ENCODE data around the gene RSPH3.
"Not testable (repeated sequence)": the region's sequence is repeated elsewhere in the genome, so short reads cannot be mapped to it uniquely, and the experiment has no call there.

RSPH3 gene

DNA sequence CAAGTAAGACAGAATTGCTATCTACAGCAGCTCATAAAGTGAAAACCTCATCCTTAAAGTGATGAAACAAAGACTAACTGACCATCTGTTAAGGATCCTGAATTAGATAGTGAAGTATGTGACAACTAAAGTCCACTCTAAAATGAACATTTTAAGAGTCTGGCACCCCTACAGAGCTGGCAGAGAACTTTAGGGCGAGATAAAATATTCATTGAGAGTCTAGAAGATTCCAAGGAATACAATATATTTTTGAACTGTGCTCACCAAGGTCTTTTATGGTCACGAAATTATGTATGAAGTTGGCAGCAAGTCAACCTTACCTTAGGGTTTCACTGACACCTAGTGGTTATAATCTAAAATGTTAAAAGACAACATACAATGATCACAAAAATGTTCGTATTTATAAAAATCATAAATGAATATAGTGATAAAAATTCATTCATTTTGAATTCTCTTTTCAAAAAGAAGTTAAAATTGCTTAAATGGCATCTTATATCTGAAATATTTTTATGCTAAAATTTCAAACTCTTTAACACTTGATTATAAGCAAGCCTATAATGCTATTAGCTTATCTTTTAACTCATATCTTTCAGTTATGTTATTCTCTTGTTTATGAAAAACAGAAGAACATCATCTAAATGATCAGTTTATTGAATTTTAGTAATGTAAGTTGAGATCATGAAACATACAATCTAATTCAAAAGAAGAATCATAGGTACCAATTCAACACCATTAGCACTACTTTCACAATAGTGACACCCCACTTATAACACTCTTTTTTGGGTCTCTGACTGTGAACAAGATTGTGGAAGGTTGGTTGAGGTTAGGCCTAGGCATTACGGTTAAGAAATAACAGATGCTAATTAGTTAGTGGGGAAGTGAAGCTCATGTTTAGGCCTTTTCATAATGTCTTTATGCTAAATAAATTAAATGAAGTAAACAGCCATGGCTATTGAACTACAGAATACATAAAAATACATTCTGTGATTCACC lies 27.5 kb downstream of the RSPH3 start:
- DNase-seq (ENCODE audit: low spot score) = no peak

DNA sequence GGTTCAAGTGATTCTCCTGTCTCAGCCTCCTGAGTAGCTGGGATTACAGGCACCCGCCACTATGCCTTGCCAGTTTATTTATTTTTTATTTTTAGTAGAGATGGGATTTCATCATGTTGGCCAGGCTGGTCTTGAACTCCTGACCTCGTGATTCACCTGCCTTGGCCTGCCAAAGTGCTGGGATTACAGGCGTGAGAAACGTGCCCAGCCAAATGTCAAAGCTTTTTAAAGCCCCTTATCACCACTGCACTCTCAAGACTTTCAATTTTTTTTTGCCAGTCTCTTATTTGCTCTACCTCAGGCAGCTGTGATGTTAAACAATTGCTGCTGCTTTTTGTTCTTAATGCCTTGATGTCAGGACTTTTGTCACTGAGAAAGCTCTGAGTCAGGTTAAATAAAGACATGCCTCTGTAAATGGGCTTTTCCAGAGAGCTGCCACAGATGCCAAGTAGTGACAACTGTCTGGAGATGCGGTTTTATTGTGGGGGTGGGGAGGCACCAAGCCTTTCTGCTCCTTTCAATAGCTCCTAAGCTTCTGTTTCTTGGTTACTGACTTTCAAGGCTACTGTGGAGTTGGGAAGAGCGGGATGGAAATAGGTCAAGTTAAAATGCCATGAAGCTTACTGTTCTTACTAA lies 29.2 kb downstream of the RSPH3 start:
- no peak for DNase-seq (ENCODE audit: low spot score)

DNA sequence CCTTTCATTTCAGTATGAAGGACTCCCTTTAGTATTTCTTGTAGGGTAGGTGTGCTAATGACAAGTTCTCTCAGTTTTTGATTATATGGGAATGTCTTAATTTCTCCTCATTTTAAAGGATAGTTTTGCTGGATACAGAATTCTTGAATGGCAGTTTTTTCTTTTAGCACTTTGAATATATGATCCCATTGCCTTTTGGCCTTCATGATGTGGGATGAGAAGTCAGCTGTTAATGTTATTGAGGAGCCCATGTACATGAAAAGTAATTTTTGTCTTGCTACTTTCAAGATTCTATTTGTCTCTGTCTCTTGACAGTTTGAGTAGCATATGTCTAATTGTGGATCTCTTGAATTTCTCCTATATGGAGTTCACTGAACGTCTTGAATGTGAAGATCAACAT lies 30.9 kb downstream of the RSPH3 start:
- DNase-seq (ENCODE audit: low spot score) = no peak

DNA sequence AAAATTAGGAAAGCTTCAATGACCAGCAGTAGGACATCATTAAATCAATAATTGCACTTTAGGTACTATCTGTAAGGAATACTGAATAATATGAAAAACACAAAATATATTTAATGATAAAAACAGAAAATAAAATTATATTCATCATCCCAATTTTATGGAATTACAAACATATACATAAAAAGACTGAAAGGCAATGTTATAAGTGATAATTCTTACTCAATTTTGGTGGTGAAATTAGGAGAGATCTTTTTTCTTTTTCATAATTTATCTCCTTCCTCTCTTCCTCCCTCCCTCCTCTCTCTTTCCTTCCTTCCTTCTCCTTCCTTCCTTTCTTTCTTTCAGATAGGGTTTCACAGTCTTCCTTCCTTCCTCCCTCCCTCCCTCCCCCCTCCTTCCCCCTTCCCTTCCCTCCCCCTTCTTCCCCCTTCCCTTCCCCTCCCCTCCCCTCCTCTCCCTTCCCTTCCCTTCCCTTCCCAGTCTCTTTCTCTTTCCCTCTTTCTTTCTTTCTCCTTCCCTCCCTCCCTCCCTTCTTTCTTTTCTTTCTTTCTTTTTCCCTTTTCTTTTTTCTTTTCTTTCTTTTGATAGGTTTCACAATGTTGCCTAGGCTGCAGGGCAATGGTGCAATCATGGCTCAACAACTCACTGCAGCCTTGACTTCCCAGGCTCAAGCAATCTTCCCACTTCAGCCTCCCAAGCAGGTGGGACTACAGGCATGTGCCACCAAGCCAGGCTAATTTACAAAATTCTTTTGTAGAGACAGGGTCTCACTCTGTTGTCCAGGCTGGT lies 36.8 kb downstream of the RSPH3 start:
- DNase-seq (ENCODE audit: low spot score) = no peak

DNA sequence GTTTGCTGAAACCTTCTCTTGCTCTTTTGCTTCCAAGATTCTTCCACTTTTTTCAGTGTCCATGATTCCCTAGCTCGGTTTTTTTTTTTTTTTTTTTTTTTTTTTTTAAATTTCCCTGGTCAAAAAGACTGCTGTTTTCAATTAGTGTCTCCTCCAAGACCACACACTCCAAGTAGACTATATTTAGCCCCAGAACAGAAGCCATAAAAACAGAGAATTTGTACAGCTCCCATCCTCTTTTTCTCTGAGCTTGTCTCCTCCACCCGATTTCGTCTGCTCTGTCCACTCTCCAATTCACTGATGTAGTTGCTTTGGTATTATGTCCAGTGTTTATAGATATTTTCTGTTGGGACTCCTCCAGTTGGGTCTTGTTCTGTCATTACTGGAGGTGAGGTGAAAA lies 37.6 kb downstream of the RSPH3 start:
- DNase-seq (ENCODE audit: low spot score) = no peak

DNA sequence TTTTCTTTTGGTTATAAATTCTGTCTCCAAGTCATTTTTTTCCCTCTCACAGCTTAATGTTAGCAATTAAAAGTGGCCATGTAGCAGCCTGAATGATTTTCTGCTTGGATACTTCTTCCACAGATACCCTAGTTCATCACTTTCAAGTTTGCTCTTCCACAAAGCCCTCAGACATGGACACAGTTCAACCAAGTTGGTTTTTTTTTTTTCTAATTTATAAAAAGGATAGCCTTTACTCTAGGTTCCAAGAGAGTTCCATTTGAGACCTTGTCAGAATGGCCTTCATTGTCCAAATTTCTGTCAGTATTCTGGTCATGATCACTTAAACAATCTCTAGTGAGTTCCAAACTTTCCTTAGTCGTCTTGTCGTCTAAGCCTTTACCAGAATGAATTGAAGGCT lies 40.0 kb downstream of the RSPH3 start:
- DNase-seq (ENCODE audit: low spot score) = no peak

DNA sequence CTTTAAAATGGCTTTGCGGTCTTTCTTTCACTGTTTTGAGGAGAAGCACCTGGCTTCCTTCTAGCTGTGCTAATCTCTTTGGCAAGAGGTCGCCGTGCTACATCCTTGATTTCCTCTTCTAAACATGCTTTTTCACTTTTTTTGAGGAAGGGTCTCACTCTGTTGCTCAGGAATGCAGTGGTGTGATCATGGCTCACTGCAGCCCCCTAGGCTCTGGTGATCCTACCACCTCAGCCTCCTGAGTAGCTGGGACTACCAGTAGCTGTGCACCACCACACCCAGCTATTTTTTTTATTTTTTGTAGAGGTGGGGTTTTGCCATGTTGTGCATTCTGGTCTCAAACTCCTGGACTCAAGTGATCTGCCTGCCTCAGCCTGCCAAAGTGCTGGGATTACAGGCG lies 40.5 kb downstream of the RSPH3 start:
- no peak for DNase-seq (ENCODE audit: low spot score)

DNA sequence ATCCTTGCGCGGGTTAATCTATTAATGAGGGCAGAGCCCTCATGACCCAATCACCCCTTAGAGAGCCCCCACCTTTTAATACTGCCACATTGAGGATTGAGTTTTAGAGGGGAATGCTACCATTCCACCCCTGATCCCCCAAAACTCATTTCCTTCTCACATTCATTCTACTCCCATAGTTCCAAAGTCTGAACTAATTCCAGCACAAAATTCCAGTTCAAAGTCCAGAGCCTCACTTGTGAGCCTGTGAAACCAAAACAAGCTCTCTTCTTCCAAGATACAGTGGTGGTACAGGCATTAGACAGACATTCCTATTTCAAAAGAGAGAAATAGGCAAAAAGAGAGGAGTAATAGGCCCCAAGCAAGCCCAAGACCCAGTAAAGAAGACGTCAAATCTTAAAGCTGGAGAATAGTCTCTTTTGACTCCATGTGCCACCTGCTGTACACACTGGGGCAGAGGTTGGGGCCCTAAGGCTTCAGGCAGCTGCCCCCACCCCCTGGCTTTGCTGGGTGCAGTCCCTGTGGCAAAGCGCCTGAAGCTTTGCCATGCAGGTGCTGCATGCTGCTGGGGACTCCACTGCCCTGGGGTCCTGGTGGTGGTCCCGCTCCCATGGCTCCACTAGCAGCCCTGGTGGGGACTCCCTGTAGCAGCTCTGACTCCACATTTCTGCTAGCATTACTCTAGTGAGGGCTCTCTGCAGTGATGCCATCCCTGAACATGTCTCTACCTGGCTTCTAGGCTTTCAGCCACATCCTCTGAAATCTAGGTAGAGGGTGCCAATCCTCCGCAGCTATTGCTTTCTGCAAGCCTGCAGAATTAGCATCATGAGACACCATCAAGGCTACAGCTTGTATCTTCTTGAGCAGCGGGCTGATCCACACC lies 41.3 kb downstream of the RSPH3 start:
- no peak for DNase-seq (ENCODE audit: low spot score)

DNA sequence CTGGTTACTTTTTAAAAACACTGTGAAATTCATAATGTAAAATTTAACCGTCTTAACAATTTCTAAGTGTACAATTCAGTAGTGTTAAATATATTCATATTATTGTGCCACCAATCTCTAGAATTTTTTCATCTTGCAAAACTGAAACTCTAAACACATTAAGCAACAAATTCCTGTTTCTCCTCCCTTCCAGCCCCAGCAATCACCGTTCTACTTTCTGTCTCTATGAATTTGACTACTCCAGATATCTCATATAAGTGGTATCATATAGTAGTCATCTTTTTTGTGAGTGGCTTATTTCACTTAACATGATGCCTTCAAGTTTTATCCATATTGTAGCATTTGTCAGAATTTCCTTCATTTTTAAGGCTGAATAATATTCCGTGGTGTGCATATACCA lies 44.7 kb downstream of the RSPH3 start:
- DNase-seq (ENCODE audit: low spot score) = no peak

DNA sequence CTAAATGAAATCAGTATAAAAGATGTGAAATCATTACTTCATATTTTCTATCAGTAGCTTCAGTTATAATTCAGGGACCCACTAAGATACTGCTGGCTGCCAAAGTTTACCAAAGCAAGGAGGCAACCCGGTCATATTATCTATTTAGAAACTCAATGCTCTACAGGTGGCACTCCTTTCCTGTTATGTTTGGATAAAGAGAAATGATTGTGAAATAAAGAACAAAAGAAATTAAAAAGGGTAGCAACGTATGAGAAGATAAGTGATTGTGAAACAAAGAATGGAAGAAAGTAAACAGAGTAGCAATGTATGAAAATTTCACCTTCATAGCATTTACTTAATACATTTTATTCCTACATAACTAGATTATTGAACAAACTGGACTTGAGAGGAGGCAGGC lies 45.2 kb downstream of the RSPH3 start:
- no peak for DNase-seq (ENCODE audit: low spot score)

DNA sequence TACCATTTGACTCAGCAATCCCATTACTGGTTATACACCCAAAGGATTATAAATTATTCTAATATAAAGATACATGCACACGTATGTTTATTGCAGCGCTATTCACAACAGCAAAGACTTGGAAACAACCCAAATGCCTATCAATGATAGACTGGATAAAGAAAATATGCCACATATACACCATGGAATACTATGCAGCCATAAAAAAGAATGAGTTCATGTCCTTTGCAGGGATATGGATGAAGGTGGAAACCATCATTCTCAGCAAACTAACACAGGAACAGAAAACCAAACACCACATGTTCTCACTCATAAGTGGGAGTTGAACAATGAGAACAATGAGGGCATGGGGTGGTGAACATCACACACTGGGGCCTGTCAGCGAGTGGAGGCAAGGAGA lies 48.0 kb downstream of the RSPH3 start:
- not testable (repeated sequence) for DNase-seq (ENCODE audit: low spot score)

DNA sequence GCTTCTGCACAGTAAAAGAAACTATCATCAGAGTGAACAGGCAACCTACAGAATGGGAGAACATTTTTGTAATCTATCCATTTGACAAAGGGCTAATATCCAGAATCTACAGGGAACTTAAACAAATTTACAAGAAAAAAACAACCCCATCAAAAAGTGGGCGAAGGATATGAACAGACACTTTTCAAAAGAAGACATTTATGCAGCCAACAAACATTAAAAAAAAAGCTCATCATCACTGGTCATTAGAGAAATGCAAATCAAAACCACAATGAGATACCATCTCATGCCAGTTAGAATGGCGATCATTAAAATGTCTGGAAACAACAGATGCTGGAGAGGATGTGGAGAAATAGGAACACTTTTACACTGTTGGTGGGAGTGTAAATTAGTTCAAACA lies 48.4 kb downstream of the RSPH3 start:
- not testable (repeated sequence) for DNase-seq (ENCODE audit: low spot score)

DNA sequence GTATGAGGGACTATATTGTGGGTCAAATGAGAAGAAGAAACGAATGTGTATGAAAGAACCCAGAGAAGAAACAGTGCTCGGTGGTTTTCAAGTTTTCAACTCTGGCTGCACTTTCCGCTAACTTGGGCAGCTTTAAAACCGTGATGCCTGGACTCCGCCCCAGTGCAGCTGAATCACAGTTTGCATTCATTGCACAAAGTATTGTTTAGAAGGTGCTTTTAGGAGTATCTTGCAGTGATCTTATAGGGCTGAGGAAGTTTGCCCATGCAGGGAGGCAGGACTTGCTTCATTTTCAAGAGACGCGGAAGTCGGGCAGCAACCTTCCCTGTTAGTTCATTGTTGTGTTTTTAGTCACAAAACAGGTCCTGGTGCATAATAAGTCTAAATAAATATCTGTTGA lies 52.7 kb downstream of the RSPH3 start:
- DNase-seq (ENCODE audit: low spot score) = no peak

DNA sequence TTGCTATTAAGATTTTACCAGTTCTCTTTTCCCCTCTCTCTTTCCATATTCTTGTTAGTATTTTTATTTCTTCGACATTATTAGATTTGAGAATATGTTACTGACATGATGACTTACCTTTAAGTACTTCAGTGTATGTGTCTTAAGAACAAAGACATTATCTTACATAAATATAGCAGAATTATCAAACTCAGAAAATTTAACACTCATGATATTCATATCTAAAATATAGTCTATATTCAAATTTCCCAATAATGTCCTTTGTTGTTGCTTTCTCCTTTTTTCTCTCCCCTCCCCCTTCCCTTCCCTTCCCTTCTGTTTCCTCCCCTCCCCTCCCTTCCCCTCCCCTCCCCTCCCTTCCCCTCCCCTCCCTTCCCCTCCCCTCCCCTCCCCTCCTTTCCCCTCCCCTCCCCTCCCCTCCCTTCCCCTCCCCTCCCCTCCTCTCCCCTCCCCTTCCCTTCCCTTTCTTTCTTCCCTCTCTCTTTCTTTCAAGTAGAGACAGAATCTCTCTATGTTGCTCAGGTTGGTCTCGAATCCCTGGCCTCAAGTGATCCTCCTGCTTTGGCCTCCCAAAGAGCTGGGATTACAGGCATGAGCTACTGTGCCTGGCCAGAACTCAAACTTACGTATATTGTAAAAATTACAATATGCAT lies 56.5 kb downstream of the RSPH3 start:
- no peak for DNase-seq (ENCODE audit: low spot score)

DNA sequence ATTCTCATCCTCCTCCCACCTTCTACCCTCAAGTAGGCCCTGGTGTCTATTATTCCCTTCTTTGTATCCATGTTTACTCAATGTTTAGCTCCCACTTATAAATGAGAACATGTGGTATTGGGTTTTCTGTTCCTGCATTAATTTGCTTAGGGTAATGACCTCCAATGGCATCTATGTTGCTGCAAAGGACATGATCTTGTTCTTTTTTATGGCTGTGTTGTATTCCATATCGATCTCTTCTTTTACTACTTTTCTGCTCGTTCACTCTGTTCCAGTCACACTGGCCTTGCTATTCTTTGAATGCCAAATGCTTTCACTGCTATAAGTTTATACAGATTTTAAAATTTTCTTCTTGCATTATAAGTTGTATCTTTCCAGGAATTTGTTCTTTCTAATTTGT lies 57.7 kb downstream of the RSPH3 start:
- DNase-seq (ENCODE audit: low spot score) = no peak

DNA sequence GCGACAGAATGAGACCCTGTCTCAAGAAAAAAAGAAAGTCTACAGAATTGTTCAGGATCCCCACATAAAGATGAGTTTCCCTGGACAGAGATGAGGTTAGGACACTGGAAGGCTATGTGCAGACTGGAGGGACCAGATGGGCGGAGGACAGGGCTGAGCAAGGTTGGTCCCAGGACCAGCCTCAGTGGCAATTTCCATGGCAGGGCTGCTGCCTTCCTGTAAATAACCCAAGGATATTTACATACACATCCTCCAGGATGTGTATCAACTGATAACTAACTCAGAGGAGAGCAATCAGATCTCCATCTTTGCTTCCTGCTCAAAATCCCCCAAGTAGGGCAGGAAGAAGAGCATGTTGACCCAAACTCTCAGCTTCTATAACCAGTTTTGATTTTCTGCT lies 58.8 kb downstream of the RSPH3 start:
- DNase-seq (ENCODE audit: low spot score) = no peak

DNA sequence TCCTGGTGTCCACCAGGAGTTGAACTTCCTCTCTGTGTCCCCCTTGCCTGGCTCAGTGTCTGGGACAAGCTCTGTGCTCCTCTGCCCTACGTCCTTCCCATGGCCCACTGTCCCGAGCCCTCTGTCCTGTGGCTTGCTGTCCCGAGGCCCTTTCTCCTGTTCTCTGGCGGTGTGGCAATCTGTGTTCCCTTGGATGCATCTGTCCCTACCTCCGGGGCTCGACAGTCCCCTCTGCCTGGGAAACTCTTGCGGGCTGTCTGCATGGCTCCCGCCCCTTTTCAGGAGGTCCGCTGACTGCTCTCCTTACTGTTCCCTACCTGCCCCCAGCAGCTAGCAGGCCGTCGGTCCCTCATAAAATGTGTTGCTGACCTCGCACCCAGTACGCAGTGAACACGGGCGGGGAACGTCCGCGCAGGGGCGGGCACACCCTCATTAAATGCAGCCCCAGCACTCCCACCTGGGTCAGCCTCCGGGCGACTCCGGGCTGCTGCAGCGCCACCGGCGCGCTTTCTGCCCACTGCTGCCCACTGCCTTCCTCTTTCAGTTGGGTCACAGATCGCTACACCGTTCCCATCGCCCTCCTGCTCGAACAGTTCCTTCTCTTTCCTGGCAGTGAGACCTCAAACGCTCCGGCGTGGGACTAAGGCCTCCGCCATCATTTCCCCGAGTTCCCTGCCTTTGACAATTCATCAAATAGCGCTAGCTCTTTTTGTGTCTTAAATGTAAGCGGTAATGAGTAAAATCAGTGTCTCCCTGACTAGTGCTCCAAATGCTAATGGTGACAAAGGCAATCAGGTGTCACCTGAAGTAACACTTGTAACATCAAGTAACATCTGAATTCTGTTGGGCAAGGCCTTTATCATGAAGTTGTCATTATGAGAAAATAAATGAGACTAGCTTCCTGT lies 60.5 kb downstream of the RSPH3 start:
- DNase-seq (ENCODE audit: low spot score) = peak; percentile 60

DNA sequence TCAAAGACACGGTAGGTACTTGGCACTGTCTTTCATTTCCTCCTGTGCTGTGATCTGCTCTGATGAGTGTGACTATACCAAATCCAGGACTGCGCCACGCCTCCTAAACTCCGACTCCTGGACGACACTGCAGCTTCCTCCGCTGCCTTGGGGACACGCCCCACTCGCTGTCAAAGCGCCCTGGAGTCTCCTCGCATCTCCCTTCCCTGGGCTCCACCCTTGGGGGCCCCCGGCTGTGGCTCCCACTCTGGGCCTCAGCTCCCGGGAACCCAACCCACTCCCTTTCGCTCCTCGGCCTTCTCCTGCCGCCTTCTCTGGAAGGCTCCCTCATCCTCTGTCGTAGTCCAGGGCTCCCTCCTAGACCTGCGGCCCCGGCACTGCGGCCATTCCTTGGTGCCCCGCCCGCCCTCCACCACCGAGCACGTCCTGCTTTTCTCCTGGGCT lies 61.2 kb downstream of the RSPH3 start:
- DNase-seq (ENCODE audit: low spot score) = peak; percentile 63

DNA sequence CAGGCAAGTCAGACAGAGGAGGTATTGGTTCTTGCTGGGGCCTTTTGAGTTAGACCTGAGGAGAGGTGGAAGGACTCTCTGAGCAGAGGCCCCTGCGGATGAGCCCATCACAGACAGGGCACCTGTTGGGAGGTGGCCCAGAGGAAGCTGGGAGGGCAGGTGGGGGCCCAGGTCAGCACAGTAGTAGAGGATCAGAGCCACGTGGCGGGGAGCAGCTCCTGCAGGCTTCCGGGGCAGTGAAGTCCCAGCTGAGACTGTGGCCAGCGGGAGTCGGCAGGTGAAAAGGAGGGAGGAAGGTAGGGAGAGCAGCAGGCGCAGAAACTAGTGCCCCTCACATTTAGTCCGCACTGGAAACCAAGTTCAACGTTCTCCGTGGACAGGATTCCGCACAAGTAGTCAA lies 61.8 kb downstream of the RSPH3 start:
- DNase-seq (ENCODE audit: low spot score) = no peak

DNA sequence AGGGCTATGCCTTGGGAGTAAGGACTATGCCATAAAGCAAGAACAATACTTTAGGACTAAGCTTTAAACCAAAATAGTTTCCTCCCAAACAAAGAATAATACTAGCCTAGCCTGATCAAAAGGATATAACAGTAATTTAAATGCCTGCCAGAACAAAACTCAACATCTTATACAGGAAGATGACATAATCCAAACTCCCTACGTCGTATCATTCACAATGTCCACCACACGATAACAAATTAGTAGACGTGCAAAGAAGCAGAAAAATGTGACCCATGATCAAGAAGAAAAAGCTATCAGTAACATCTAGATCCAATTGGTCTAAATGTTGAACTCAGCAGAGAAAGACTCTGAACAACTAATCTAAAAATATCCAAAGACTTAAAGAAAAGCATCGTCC lies 65.8 kb downstream of the RSPH3 start:
- no peak for DNase-seq (ENCODE audit: low spot score)

All from ecto neural progenitor cell (in vitro differentiated cells).